GM12892 (cell line): Measurements from ENCODE around the gene FSHR.

ENCODE experiments used
- POLR2A ChIP-seq: IDR thresholded peaks from 2 replicates; pipeline ENCODE4 v1.6.1; 2011; ENCODE audit warnings: low read depth, low read length, control low read depth
- POLR2AphosphoS5 ChIP-seq: IDR thresholded peaks from 2 replicates; pipeline ENCODE4 v1.6.1; 2011; ENCODE audit warnings: low read depth, low read length, control low read depth
- TAF1 ChIP-seq: IDR thresholded peaks from 2 replicates; pipeline ENCODE4 v1.6.1; 2011; ENCODE audit warnings: low read depth, mild to moderate bottlenecking, control low read depth, low read length, borderline replicate concordance

DNA sequence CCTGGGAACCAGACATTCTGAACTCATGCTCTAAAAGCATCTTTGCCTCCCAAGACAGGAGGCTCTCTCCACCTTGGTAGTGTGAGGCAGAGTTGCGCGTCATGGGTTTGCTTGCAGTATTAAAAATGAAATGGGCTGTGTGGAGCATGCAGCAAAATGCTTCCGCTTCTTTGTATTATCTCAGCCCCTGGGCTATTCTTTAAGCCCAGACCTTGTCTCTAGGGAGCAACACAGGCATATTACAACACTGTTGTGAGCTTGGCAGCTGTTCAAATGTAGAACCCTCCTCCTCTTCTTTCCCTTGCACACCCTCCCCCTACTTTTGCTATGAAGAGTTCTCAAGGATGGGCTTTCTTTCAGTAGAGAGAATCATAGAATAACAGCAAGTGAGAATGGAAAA is 213.7 kb downstream of the FSHR start:
- TF ChIP-seq POLR2AphosphoS5 (no peak), POLR2A (no peak), TAF1 (no peak)
